Ishikawa (cell line): ENCODE data around the gene ABCD1.

Source experiments
- CEBPB ChIP-seq: IDR thresholded peaks from 2 replicates; pipeline ENCODE4 v1.6.1; 2012
- CREB1 ChIP-seq: IDR thresholded peaks from 2 replicates; pipeline ENCODE4 v1.6.1; 2012; ENCODE audit warnings: low read depth
- EGR1 ChIP-seq: IDR thresholded peaks from 2 replicates; pipeline ENCODE4 v1.6.1; 2012
- EP300 ChIP-seq: IDR thresholded peaks from 2 replicates; pipeline ENCODE4 v1.6.1; 2012; ENCODE audit warnings: borderline replicate concordance
- FOXM1 ChIP-seq: IDR thresholded peaks from 2 replicates; pipeline ENCODE4 v1.6.1; 2012; ENCODE audit warnings: low read depth, borderline replicate concordance
- MAX ChIP-seq: IDR thresholded peaks from 2 replicates; pipeline ENCODE4 v1.6.1; 2012
- NFIC ChIP-seq: IDR thresholded peaks from 2 replicates; pipeline ENCODE4 v1.6.1; 2012
- RAD21 ChIP-seq: IDR thresholded peaks from 2 replicates; pipeline ENCODE4 v1.6.1; 2012; ENCODE audit warnings: low read depth
- REST ChIP-seq: IDR thresholded peaks from 2 replicates; pipeline ENCODE4 v1.6.1; 2012; ENCODE audit warnings: low read depth, mild to moderate bottlenecking
- TAF1 ChIP-seq: IDR thresholded peaks from 2 replicates; pipeline ENCODE4 v1.6.1; 2012; ENCODE audit warnings: low read depth, mild to moderate bottlenecking
- TCF12 ChIP-seq: IDR thresholded peaks from 2 replicates; pipeline ENCODE4 v1.6.1; 2012; ENCODE audit warnings: low read depth
- TEAD4 ChIP-seq: IDR thresholded peaks from 2 replicates; pipeline ENCODE4 v1.6.1; 2012
- USF1 ChIP-seq: IDR thresholded peaks from 2 replicates; pipeline ENCODE4 v1.6.1; 2012
- YY1 ChIP-seq: IDR thresholded peaks from 2 replicates; pipeline ENCODE4 v1.6.1; 2012; ENCODE audit warnings: low read depth
- ZBTB7A ChIP-seq: IDR thresholded peaks from 2 replicates; pipeline ENCODE4 v1.6.1; 2012; ENCODE audit warnings: low read depth

ABCD1 gene

GRCh38 chrX:153782313-153782712 lies 57.7 kb downstream of the ABCD1 start:
- no peak for TF ChIP-seq USF1
- no peak for TF ChIP-seq REST
- TF ChIP-seq YY1: no peak
- TF ChIP-seq NFIC: no peak
- no peak for TF ChIP-seq ZBTB7A
- TF ChIP-seq EGR1: no peak

GRCh38 chrX:153782871-153783270 lies 58.2 kb downstream of the ABCD1 start:
- TF ChIP-seq ZBTB7A (no peak), REST (no peak), CEBPB (no peak), TAF1 (no peak), YY1 (no peak), EGR1 (no peak), FOXM1 (no peak), CREB1 (no peak), USF1 (no peak), TCF12 (no peak), NFIC (no peak), TEAD4 (no peak), RAD21 (no peak), EP300 (no peak), MAX (no peak)

GRCh38 chrX:153783378-153784013 lies 58.8 kb downstream of the ABCD1 start:
- TF ChIP-seq CEBPB (no peak), YY1 (no peak), EP300 (no peak), TEAD4 (no peak), EGR1 (no peak), CREB1 (no peak), RAD21 (no peak), ZBTB7A (no peak), MAX (no peak), REST (no peak), TAF1 (no peak), TCF12 (no peak), NFIC (no peak), FOXM1 (no peak), USF1 (no peak)

- TF ChIP-seq TAF1 (no peak), MAX (no peak), TCF12 (no peak), RAD21 (no peak), CEBPB (no peak), EP300 (no peak), NFIC (no peak), TEAD4 (no peak), USF1 (no peak), CREB1 (no peak), YY1 (no peak), ZBTB7A (no peak), EGR1 (no peak), FOXM1 (no peak), REST (no peak)
Observed at GRCh38 chrX:153784325-153784967, 59.8 kb downstream of the ABCD1 start.
